ENCODE data around the gene DCAF4L1. TPM values are rescaled to one million over a fixed set of nuclear protein-coding genes. Genes with fewer than 3 reads are reported as not detected.

The DCAF4L1 gene
- total and polyA plus RNA-seq, 2 experiments from 2014 or later: 0.10 TPM; not detected in 1

DNA sequence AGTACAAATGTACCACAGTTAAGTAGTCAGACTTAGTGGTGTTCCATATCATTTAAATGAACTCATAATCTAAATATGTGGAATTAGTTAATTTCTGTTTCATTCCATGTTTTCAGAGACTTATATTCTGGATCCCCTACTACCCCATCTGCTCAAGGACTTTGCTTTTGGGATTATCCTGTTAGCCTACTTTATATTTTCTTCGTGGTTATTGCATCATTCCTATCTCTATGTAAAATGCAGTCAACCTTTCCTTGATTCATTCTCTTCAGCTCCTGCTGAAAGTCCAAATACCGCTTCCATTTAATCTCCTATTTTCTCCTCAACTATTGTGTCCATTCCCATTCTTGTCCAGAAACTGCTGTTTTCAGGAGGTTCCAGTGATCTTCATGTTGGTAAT lies 33.9 kb downstream of the DCAF4L1 start:
- no peak for TF ChIP-seq EZH2 (IDR thresholded peaks at IDR 0.05; ENCODE audit: borderline replicate concordance)
- TF ChIP-seq, protein P1, sequence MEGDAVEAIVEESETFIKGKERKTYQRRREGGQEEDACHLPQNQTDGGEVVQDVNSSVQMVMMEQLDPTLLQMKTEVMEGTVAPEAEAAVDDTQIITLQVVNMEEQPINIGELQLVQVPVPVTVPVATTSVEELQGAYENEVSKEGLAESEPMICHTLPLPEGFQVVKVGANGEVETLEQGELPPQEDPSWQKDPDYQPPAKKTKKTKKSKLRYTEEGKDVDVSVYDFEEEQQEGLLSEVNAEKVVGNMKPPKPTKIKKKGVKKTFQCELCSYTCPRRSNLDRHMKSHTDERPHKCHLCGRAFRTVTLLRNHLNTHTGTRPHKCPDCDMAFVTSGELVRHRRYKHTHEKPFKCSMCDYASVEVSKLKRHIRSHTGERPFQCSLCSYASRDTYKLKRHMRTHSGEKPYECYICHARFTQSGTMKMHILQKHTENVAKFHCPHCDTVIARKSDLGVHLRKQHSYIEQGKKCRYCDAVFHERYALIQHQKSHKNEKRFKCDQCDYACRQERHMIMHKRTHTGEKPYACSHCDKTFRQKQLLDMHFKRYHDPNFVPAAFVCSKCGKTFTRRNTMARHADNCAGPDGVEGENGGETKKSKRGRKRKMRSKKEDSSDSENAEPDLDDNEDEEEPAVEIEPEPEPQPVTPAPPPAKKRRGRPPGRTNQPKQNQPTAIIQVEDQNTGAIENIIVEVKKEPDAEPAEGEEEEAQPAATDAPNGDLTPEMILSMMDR (IDR thresholded peaks at IDR 0.05; ENCODE audit: poor library complexity): no peak
- TF ChIP-seq EZH2phosphoT487 (IDR thresholded peaks at IDR 0.05; ENCODE audit: low read depth, severe bottlenecking, unreplicated experiment): no peak
- H3K9me2 ChIP-seq (replicated peaks; ENCODE audit: insufficient read depth): no peaks in the 10 kb centered on the region
- H2AFZ ChIP-seq: no peak overlapping the region
- peaks cover 5% of the 10 kb centered on the region for H4K20me1 ChIP-seq (ENCODE audit: insufficient read depth, poor library complexity, severe bottlenecking)
- H3K4me3 ChIP-seq: no peak overlapping the region
- H3K79me2 ChIP-seq: peaks cover 7% of the 10 kb centered on the region
- H3K4me2 ChIP-seq: no peak overlapping the region
- H3K9me3 ChIP-seq (ENCODE audit: low read depth): no peaks in the 10 kb centered on the region
- 85% methylated on average over 2 of the region's 2 CpGs for WGBS (ENCODE audit: low lambda C conversion rate, missing lambda C conversion rate)
- no peak overlapping the region for H3K27ac ChIP-seq
- no peaks in the 10 kb centered on the region for H3K36me3 ChIP-seq (replicated peaks; ENCODE audit: insufficient read depth, low read depth)
- no peaks in the 10 kb centered on the region for H3K27me3 ChIP-seq
- no peak for DNase-seq (ENCODE audit: low spot score)
- no peaks in the 10 kb centered on the region for H3K4me1 ChIP-seq (ENCODE audit: insufficient read depth)

GRCh38 chr4:42018451-42018850 lies 36.9 kb downstream of the DCAF4L1 start:
- DNase-seq (ENCODE audit: low spot score): no peak
- Histone ChIP-seq H4K20me1 (ENCODE audit: insufficient read depth, poor library complexity, severe bottlenecking) (peaks cover 5% of the 10 kb centered on the region), H3K9me2 (replicated peaks; ENCODE audit: insufficient read depth) (no peaks in the 10 kb centered on the region), H3K27ac (no peak overlapping the region), H3K4me3 (no peak overlapping the region), H3K79me2 (peaks cover 4% of the 10 kb centered on the region), H3K36me3 (replicated peaks; ENCODE audit: insufficient read depth, low read depth) (no peaks in the 10 kb centered on the region), H3K4me2 (no peak overlapping the region), H3K4me1 (ENCODE audit: insufficient read depth) (no peaks in the 10 kb centered on the region), H3K27me3 (no peaks in the 10 kb centered on the region), H3K9me3 (ENCODE audit: low read depth) (no peaks in the 10 kb centered on the region), H2AFZ (no peak overlapping the region)
- TF ChIP-seq, protein P1 (IDR thresholded peaks at IDR 0.05; ENCODE audit: poor library complexity): no peak
- TF ChIP-seq EZH2 (IDR thresholded peaks at IDR 0.05; ENCODE audit: borderline replicate concordance): no peak
- TF ChIP-seq EZH2phosphoT487 (IDR thresholded peaks at IDR 0.05; ENCODE audit: low read depth, severe bottlenecking, unreplicated experiment): no peak
- WGBS (ENCODE audit: low lambda C conversion rate, missing lambda C conversion rate): 96% methylated on average over 2 of the region's 2 CpGs

Other genes with a start within 250 kb of the DCAF4L1 start
- gene PHOX2B, start 233.0 kb upstream of the DCAF4L1 start, total RNA-seq: not detected in 2 replicates
- gene PHOX2B, start 233.0 kb upstream of the DCAF4L1 start, polyA plus RNA-seq: not detected in 2 replicates
- gene TMEM33, start 46.3 kb upstream of the DCAF4L1 start, total RNA-seq: 77.6 and 83.9 TPM in 2 replicates
- 27.8 and 38.3 TPM in 2 replicates for gene TMEM33, start 46.3 kb upstream of the DCAF4L1 start, polyA plus RNA-seq
- gene SLC30A9, start 8.8 kb downstream of the DCAF4L1 start, total RNA-seq: 50.9 and 58.6 TPM in 2 replicates
- gene SLC30A9, start 8.8 kb downstream of the DCAF4L1 start, polyA plus RNA-seq: 35.5 and 41.3 TPM in 2 replicates
- gene BEND4, start 170.9 kb downstream of the DCAF4L1 start, total RNA-seq: 0.10 and 0.24 TPM in 2 replicates
- gene BEND4, start 170.9 kb downstream of the DCAF4L1 start, polyA plus RNA-seq: 0.06 TPM in 1 of 2 replicates, not detected in the other

All from hepatocyte (in vitro differentiated cells).